ENCODE data around the gene ATMIN.
A peak's percentile ranks its signal among the peaks of the same experiment; 100 is the strongest.

The ATMIN gene

GRCh38 chr16:81035398-81035974 is at the start of gene ATMIN:
TSS of gene ATMIN (plus strand) at chr16:81035842. CDS start at chr16:81035871, 29 bp downstream.
- DNase-seq: peak; percentile 82 to 94

- DNase-seq: no peak
Measured at GRCh38 chr16:80986557-80986956, 49.1 kb upstream of the ATMIN start.

- DNase-seq: no peak
Measured at GRCh38 chr16:80988756-80989155, 46.9 kb upstream of the ATMIN start.

- no peak for DNase-seq
Measured at GRCh38 chr16:80989801-80990200, 45.8 kb upstream of the ATMIN start.

- DNase-seq: no peak
Measured at GRCh38 chr16:80990577-80990976, 45.1 kb upstream of the ATMIN start.

GRCh38 chr16:80990978-80991377 is 44.7 kb upstream of the ATMIN start:
- no peak for DNase-seq

GRCh38 chr16:80991792-80992430 is 43.7 kb upstream of the ATMIN start:
- no peak for DNase-seq

GRCh38 chr16:80992676-80993293 is 42.9 kb upstream of the ATMIN start:
- DNase-seq: no peak

GRCh38 chr16:80993307-80993706 is 42.3 kb upstream of the ATMIN start:
- no peak for DNase-seq

- no peak for DNase-seq
Measured at GRCh38 chr16:80993834-80994233, 41.8 kb upstream of the ATMIN start.

- no peak for DNase-seq
Measured at GRCh38 chr16:80994451-80994850, 41.2 kb upstream of the ATMIN start.

- DNase-seq: peak in 1 of 2 donors; percentile 4
Measured at GRCh38 chr16:80996688-80997138, 38.9 kb upstream of the ATMIN start.

GRCh38 chr16:80997139-80997798 is 38.4 kb upstream of the ATMIN start:
- peak in 1 of 2 donors; percentile 40 for DNase-seq

- DNase-seq: peak; percentile 84 to 86
Measured at GRCh38 chr16:80997964-80998620, 37.5 kb upstream of the ATMIN start.

- DNase-seq: no peak
Measured at GRCh38 chr16:81000873-81001272, 34.8 kb upstream of the ATMIN start.

- DNase-seq: no peak
Measured at GRCh38 chr16:81001330-81001729, 34.3 kb upstream of the ATMIN start.

- DNase-seq: no peak
Measured at GRCh38 chr16:81003064-81003463, 32.6 kb upstream of the ATMIN start.

- DNase-seq: peak; percentile 17
Measured at GRCh38 chr16:81003610-81004460, 31.8 kb upstream of the ATMIN start.

- peak; percentile 49 to 90 for DNase-seq
Measured at GRCh38 chr16:81004646-81005353, 30.8 kb upstream of the ATMIN start.

GRCh38 chr16:81005610-81006161 is 30.0 kb upstream of the ATMIN start:
- DNase-seq: no peak

GRCh38 chr16:81006211-81006812 is 29.3 kb upstream of the ATMIN start:
- DNase-seq: peak; percentile 73 to 83
